Testis (tissue), 3 donors: ENCODE measurements around the gene NABP1. TPM values are rescaled to one million over a fixed set of nuclear protein-coding genes. Genes with fewer than 3 reads are reported as not detected.

Experiments used
- DNase-seq: peaks from one replicate; pipeline ENCODE4 v3.0.0-alpha.2; 2019
- H3K27ac ChIP-seq, 2 donors: fragments of 200-600 bp; sonication (generic); one replicate each; pipeline ENCODE4 v1.5.1; 2019
- H3K27me3 ChIP-seq: fragments of 200-600 bp; sonication (generic); one replicate; pipeline ENCODE4 v1.5.1; 2019
- H3K36me3 ChIP-seq: fragments of 200-600 bp; sonication (generic); one replicate; pipeline ENCODE4 v1.5.1; 2017; ENCODE audit warnings: low read depth; ENCODE audit errors: missing control alignments
- H3K4me1 ChIP-seq: fragments of 200-600 bp; sonication (generic); one replicate; pipeline ENCODE4 v1.5.1; 2019
- H3K4me3 ChIP-seq, 2 donors: fragments of 200-600 bp; sonication (generic); one replicate each; pipeline ENCODE4 v1.5.1; 2017 to 2019
- H3K9me3 ChIP-seq: fragments of 200-600 bp; sonication (generic); one replicate; pipeline ENCODE4 v1.5.1; 2017
- CTCF ChIP-seq, 3 experiments: fragments of 450-650 bp in 2 of 3; fragments of 200-600 bp in 1 of 3; sonication (generic) in 1 of 3; IDR thresholded peaks; one replicate each; pipeline ENCODE4 v1.5.1; 2016 to 2019; ENCODE audit warnings: antibody characterized with exemption in 3 of 3, mild to moderate bottlenecking in 2 of 3, moderate library complexity in 1 of 3
- POLR2A ChIP-seq: fragments of 450-650 bp; IDR thresholded peaks from one replicate; pipeline ENCODE4 v1.6.1; 2017; ENCODE audit warnings: antibody characterized with exemption, mild to moderate bottlenecking, moderate library complexity
- WGBS, 2 donors: methylation state at CpG; one replicate each; pipeline ENCODE4 v1.1.5; 2018; 5-methylcytosine and 5-hydroxymethylcytosine counted together
- intact Hi-C: fragments of 100-400 bp; cut with DNase I; formaldehyde crosslinking; loops from one replicate; pipeline ENCODE4 v1.15.1; 2023; ENCODE audit warnings: low total_unique reads
- polyA plus RNA-seq: library from polyadenylated mRNA; stranded (reverse); fragments of 350-450 nt; fragmentation: Illumina TruSeq; extraction: RNeasy Lipid Tissue Mini Kit (QIAGEN cat#74804); gene quantifications from one replicate; pipeline ENCODE4 v1.2.3, GENCODE V29; 2014; ENCODE audit warnings: low read depth, low replicate concordance; ENCODE audit not compliant: insufficient read depth
- total RNA-seq, 2 donors: library from RNA; depleted of rRNA; stranded (reverse); fragments of >200 nt; gene quantifications; one replicate each; pipeline ENCODE4 v1.2.3, GENCODE V29; 2016

NABP1 gene
- total and polyA plus RNA-seq, 3 donors from 2014 or later, result 40.6 to 67.1 (median 65.8) TPM

- no peak overlapping the region for H3K27ac ChIP-seq
- TF ChIP-seq POLR2A, result no peak
- no peak for TF ChIP-seq CTCF (IDR thresholded peaks at IDR 0.05)
- H3K4me3 ChIP-seq, result no peak overlapping the region
- no peaks in the 10 kb centered on the region for H3K27me3 ChIP-seq
- WGBS, 2 donors, result 87 to 94% methylated on average over 5 of the region's 5 CpGs
- peaks cover 6% of the 10 kb centered on the region for H3K4me1 ChIP-seq
- no peaks in the 10 kb centered on the region for H3K9me3 ChIP-seq
- intact Hi-C loops, result no loop called here
- DNase-seq, result no peak
- H3K36me3 ChIP-seq, result no peaks in the 10 kb centered on the region
These were observed 24.1 kb upstream of the NABP1 start for GRCh38 chr2:191653667-191654391.

- intact Hi-C loops, result no loop called here
- H3K27ac ChIP-seq, result no peak overlapping the region
- no peaks in the 10 kb centered on the region for H3K9me3 ChIP-seq
- peaks cover 6% of the 10 kb centered on the region for H3K4me1 ChIP-seq
- DNase-seq, result no peak
- H3K4me3 ChIP-seq, result no peak overlapping the region
- no peaks in the 10 kb centered on the region for H3K27me3 ChIP-seq
- H3K36me3 ChIP-seq, result no peaks in the 10 kb centered on the region
- no peak for TF ChIP-seq CTCF (IDR thresholded peaks at IDR 0.05)
- TF ChIP-seq POLR2A, result no peak
These were observed 21.5 kb upstream of the NABP1 start for GRCh38 chr2:191656391-191656790.

DNA sequence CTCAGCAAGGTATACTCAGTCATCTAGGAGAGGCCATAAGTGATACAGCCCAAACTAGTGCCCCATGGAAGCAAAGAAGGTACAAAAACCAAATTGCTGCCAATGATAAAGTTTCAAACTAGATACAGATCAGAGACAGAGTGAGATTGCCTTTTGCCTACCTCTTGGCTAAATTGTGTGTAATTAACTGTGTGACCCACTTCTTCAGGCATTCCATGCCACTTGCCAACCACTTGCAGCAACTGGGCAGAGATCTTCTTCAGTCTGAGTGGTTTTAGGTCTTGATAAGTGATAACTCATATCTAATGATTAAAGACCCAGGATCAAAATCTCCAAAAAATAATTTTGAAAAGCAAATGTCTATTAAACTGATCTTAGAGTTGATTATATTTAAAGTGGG is 21.1 kb upstream of the NABP1 start:
- no peak for TF ChIP-seq CTCF (IDR thresholded peaks at IDR 0.05)
- TF ChIP-seq POLR2A, result no peak
- no peak overlapping the region for H3K27ac ChIP-seq

DNA sequence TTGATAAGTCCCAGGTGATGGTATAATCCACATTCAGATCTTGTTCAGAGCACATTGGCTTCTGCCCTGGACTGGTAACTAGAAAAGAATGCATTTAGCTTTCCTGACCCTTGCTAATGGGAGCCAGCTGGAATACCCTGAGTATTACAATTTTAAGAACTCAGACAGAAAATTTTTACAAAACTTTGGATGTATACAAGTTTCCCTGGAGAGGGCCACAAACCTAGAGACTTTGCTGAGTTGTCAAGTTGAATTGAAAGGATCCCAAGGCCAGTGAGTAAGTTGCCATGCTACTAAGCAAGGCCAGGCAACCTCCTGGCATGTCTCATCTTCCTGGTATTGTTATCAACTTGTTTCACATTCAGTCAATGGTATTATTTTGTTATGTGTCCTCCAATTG is 20.0 kb upstream of the NABP1 start:
- Histone ChIP-seq H3K27me3 (no peaks in the 10 kb centered on the region), H3K4me1 (no peaks in the 10 kb centered on the region), H3K27ac (no peak overlapping the region), H3K36me3 (no peaks in the 10 kb centered on the region), H3K9me3 (no peaks in the 10 kb centered on the region), H3K4me3 (no peak overlapping the region)
- intact Hi-C loops, result no loop called here
- TF ChIP-seq POLR2A, result no peak
- DNase-seq, result no peak

More for the DNA sequence above, 21.1 kb upstream of the NABP1 start:
- H3K9me3 ChIP-seq, result no peaks in the 10 kb centered on the region
- peaks cover 6% of the 10 kb centered on the region for H3K4me1 ChIP-seq
- H3K27me3 ChIP-seq, result no peaks in the 10 kb centered on the region
- intact Hi-C loops, result no loop called here
- DNase-seq, result no peak
- H3K36me3 ChIP-seq, result no peaks in the 10 kb centered on the region
- no peak overlapping the region for H3K4me3 ChIP-seq

- TF ChIP-seq POLR2A (no peak), CTCF (IDR thresholded peaks at IDR 0.05) (no peak)
- H3K27ac ChIP-seq, result no peak overlapping the region
- no peak overlapping the region for H3K4me3 ChIP-seq
- intact Hi-C loops, result no loop called here
- H3K4me1 ChIP-seq, result no peaks in the 10 kb centered on the region
- H3K27me3 ChIP-seq, result no peaks in the 10 kb centered on the region
- no peaks in the 10 kb centered on the region for H3K9me3 ChIP-seq
- DNase-seq, result no peak
- no peaks in the 10 kb centered on the region for H3K36me3 ChIP-seq
These were observed 18.7 kb upstream of the NABP1 start for GRCh38 chr2:191659198-191659597.
